AG09319 (cell line): ENCODE measurements around the gene HMGCS2.
A peak's percentile ranks its signal among the peaks of the same experiment; 100 is the strongest.
"Not testable (repeated sequence)": the region's sequence is repeated elsewhere in the genome, so short reads cannot be mapped to it uniquely, and the experiment has no call there.

Experiments used
- DNase-seq: peaks from one replicate; pipeline ENCODE4 v3.0.0-alpha.2; 2010; ENCODE audit warnings: low read depth; ENCODE audit errors: extremely low read depth
- TF ChIP-seq, protein P1 (sequence below): IDR thresholded peaks from 2 replicates; pipeline ENCODE4 v1.5.1; 2011; ENCODE audit warnings: low read depth, mild to moderate bottlenecking, inconsistent platforms, low read length, moderate library complexity

Gene HMGCS2

DNA sequence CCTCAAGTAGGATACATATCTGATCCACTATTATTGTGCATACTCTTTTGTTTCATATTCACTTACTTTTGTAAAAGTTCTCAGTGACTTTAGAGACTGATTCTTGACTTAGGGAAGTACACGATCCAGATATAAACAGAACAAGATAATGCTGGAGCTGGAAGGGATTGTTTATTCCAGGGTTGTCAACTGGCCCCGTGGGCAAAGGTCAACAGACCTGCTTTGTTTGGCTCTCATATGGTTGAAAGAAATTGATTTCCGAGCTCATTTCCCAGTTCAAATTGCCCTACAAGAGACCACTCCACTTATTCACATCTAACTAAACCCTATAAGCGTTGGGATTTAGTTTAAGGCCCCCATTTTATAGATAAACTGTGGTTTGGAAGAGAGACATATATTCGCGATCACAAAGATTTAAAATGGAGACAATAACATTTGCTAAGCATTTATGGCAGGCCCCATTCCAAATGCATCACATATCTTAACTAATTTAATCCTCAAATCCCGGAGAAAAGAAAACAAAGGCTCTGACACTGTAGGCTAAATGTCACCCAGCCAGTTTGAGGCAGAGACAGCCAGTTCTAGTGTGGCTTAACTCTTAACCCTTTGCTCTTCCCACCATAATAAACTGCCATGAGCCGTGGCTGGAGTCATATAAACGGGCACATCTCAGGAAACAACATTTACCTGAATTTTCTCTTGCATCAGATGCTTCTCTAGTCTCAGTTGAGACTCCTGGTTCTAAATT lies 21.9 kb upstream of the HMGCS2 start:
- DNase-seq, result no peak
- TF ChIP-seq, protein P1, sequence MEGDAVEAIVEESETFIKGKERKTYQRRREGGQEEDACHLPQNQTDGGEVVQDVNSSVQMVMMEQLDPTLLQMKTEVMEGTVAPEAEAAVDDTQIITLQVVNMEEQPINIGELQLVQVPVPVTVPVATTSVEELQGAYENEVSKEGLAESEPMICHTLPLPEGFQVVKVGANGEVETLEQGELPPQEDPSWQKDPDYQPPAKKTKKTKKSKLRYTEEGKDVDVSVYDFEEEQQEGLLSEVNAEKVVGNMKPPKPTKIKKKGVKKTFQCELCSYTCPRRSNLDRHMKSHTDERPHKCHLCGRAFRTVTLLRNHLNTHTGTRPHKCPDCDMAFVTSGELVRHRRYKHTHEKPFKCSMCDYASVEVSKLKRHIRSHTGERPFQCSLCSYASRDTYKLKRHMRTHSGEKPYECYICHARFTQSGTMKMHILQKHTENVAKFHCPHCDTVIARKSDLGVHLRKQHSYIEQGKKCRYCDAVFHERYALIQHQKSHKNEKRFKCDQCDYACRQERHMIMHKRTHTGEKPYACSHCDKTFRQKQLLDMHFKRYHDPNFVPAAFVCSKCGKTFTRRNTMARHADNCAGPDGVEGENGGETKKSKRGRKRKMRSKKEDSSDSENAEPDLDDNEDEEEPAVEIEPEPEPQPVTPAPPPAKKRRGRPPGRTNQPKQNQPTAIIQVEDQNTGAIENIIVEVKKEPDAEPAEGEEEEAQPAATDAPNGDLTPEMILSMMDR, result no peak

DNA sequence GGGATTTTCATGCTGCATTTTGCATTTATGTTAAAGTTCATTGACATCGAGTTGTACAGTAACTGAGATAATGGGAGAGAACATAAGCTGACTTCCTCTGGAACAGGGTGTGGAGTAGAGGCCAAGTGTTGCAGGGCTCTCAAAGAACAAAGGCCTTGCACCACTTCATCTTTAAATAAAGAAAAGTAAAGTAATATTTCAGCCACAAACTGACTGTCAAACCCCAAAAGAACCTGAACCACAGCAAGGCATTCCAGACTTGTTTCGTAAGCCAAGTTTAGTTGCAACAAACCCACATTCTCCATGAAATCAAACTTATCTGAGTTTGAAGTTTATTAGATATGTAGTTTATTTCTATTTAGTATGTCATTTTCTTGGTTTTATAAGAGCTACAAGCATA lies 19.1 kb upstream of the HMGCS2 start:
- DNase-seq, result no peak
- TF ChIP-seq, protein P1, result no peak

- not testable (repeated sequence) for DNase-seq
These were observed 17.9 kb upstream of the HMGCS2 start for GRCh38 chr1:119786473-119787050.

- DNase-seq, result not testable (repeated sequence)
These were observed 17.3 kb upstream of the HMGCS2 start for GRCh38 chr1:119786046-119786445.

DNA sequence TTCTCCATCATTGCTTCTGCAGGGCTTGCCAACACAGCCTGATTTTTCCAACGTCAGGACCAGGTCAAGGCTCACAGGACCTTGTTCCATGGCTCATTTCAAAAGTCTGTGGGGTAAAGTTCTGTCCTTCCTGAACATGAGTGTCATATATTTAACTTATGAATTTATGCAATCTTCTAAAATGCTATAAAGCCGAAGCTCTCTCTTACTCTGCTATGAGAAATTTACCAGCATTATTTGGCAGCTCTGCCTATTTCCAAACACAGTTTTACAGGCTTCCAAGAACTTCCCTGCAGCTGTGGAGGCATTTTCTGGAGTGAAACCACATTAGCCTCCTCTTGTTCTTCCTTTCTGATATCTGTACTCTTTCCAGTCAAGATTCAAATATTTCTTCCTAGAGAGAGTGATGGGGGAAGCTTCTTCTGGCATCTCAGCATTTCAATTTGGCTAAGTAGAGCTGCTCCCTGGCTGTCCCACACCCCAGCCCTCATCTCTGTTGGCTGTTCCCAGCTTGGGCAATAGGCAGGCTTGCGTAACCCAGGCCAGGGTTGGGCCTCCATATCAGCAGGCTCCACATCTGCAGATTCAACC lies 15.6 kb upstream of the HMGCS2 start:
- peak; percentile 19 for DNase-seq
- TF ChIP-seq, protein P1, result no peak

DNA sequence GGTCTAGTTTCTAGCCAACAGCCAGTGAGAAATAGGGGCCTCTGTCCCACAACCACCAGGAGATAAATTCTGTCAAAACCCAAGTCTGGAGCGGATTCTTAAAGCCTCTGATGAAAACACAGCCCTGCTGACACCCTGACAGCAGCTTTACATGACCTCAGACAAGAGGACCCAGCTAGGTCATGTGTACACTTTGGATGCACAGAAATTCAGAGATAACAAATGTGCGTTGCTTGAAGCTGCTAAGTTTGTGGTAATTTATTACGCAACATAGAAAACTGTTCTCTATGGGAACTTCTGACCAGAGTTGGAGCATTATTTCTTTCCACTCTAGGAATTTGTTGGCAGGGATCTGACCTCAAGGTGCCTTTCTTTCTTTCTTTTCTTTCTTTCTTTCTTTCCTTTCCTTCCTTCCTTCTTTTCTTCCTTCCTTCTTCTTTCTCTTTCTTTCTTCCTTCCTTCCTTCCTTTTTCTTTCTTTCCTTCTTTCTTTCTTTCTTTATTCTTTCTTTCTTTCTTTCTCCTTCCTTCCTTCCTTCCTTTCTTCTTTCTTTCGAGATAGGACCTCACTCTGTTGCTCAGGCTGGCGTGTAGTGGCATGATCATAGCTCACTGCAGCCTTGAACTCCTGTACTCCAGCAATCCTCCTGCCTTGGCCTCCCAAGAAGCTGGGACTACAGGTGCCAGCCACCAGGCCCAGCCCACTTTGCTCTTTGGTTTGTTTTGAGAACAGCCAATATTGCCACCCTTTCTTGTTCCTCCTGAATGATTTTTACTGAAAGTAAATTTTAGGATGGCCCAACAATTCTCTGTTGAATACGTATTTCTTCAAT lies 14.9 kb upstream of the HMGCS2 start:
- no peak for DNase-seq
- TF ChIP-seq, protein P1, result no peak

DNA sequence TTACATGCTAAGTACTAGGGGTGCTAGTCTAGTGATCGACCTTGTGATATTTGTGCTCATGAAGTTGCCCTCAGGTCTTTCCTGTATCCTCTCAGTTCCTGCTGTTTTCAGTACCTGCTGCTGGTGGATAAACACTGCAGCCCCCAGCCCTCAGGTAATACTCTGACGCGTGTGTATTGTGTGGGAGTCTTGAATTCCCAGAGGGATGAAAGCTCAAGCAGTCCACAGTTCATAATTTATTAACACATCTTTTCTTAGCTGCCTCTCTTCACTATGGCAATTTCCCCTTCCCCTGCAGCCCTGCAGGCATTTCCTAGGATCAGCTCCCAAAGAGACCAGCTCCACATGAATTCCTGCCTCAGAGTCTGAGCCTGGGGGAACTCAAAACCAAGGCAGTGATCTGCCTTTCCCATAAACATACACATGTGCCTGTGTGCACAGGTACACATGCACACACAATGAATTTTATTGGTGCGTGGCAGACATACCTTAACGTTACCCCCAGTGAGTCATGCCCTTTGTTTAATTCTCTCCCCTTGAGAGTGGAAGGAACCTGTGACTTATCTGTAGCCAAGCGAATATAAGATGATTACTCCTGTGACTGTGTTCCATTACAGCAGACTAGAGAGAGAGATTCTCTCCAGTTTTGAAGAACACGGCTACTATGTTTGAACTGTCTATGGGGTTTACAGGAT lies 14.1 kb upstream of the HMGCS2 start:
- DNase-seq, result no peak

More for the DNA sequence above, 14.1 kb upstream of the HMGCS2 start:
- TF ChIP-seq, protein P1, result no peak
